ENCODE data around the gene NDUFA5.

NDUFA5 gene

GRCh38 chr7:123600876-123601275 is 43.3 kb upstream of the NDUFA5 start:
- Histone ChIP-seq H3K27ac (replicated peaks; ENCODE audit: low read length) (no peak overlapping the region), H3K18ac (ENCODE audit: low read length) (no peak overlapping the region), H4K91ac (ENCODE audit: low read depth, low read length, poor library complexity) (no peak overlapping the region), H3K4me2 (ENCODE audit: insufficient read depth, low read length, poor library complexity, severe bottlenecking) (no peak overlapping the region), H2AK5ac (ENCODE audit: low read depth, low read length) (no peak overlapping the region), H2BK12ac (ENCODE audit: low read length) (no peak overlapping the region), H2AFZ (ENCODE audit: low read length) (no peak overlapping the region), H3K9me3 (replicated peaks in 1 of 2; ENCODE audit: control insufficient read depth in 2 of 2, insufficient read depth in 1 of 2, low read depth in 1 of 2, low read length in 2 of 2) (no peaks in the 10 kb centered on the region), H3K36me3 (replicated peaks in 1 of 2; ENCODE audit: control insufficient read depth in 2 of 2, insufficient read depth in 2 of 2, low read length in 2 of 2) (no peaks in the 10 kb centered on the region), H3K4me3 (ENCODE audit: low read length in 2 of 2) (no peak overlapping the region), H2BK15ac (ENCODE audit: low read length) (no peak overlapping the region), H3K27me3 (ENCODE audit: control insufficient read depth in 3 of 3, insufficient read depth in 3 of 3, low read depth in 1 of 3, low read length in 3 of 3) (no peaks in the 10 kb centered on the region), H4K8ac (ENCODE audit: low read depth, low read length) (no peak overlapping the region), H2BK5ac (ENCODE audit: low read length) (no peak overlapping the region), H2BK120ac (ENCODE audit: low read depth, low read length) (no peak overlapping the region), H3K14ac (ENCODE audit: low read length) (no peak overlapping the region), H3K4ac (ENCODE audit: low read length) (no peak overlapping the region), H3K23ac (ENCODE audit: low read depth, low read length, poor library complexity) (no peak overlapping the region), H3K9ac (ENCODE audit: low read depth, low read length, poor library complexity) (no peak overlapping the region), H3K79me1 (ENCODE audit: low read depth, low read length) (no peaks in the 10 kb centered on the region), H3K4me1 (ENCODE audit: control insufficient read depth in 2 of 2, insufficient read depth in 1 of 2, low read depth in 1 of 2, low read length in 2 of 2) (no peaks in the 10 kb centered on the region)
- DNase-seq (ENCODE audit: low spot score) = no peak
- no CpG with 5 or more reads among the region's 3 CpGs for WGBS, 2 donors (ENCODE audit: extremely low coverage in 2 of 2, insufficient read length in 2 of 2, insufficient replicate concordance in 1 of 2)

GRCh38 chr7:123599766-123600165 is 42.1 kb upstream of the NDUFA5 start:
- no peak overlapping the region for H2AFZ ChIP-seq (ENCODE audit: low read length)
- no peak overlapping the region for H3K4ac ChIP-seq (ENCODE audit: low read length)
- no peak overlapping the region for H3K18ac ChIP-seq (ENCODE audit: low read length)
- no peak overlapping the region for H3K4me2 ChIP-seq (ENCODE audit: insufficient read depth, low read length, poor library complexity, severe bottlenecking)
- DNase-seq (ENCODE audit: low spot score) = no peak
- H4K8ac ChIP-seq (ENCODE audit: low read depth, low read length) = no peak overlapping the region
- no peak overlapping the region for H3K4me3 ChIP-seq (ENCODE audit: low read length in 2 of 2)
- H3K79me1 ChIP-seq (ENCODE audit: low read depth, low read length) = no peaks in the 10 kb centered on the region
- no peak overlapping the region for H3K23ac ChIP-seq (ENCODE audit: low read depth, low read length, poor library complexity)
- H3K36me3 ChIP-seq (replicated peaks in 1 of 2; ENCODE audit: control insufficient read depth in 2 of 2, insufficient read depth in 2 of 2, low read length in 2 of 2) = no peaks in the 10 kb centered on the region
- H2BK5ac ChIP-seq (ENCODE audit: low read length) = no peak overlapping the region
- H3K4me1 ChIP-seq (ENCODE audit: control insufficient read depth in 2 of 2, insufficient read depth in 1 of 2, low read depth in 1 of 2, low read length in 2 of 2) = peaks cover 4% of the 10 kb centered on the region in 2 donors
- no peak overlapping the region for H4K91ac ChIP-seq (ENCODE audit: low read depth, low read length, poor library complexity)
- H3K9me3 ChIP-seq (replicated peaks in 1 of 2; ENCODE audit: control insufficient read depth in 2 of 2, insufficient read depth in 1 of 2, low read depth in 1 of 2, low read length in 2 of 2) = no peaks in the 10 kb centered on the region
- H2BK15ac ChIP-seq (ENCODE audit: low read length) = no peak overlapping the region
- H2BK120ac ChIP-seq (ENCODE audit: low read depth, low read length) = no peak overlapping the region
- no peaks in the 10 kb centered on the region for H3K27me3 ChIP-seq (ENCODE audit: control insufficient read depth in 3 of 3, insufficient read depth in 3 of 3, low read depth in 1 of 3, low read length in 3 of 3)
- no peak overlapping the region for H2AK5ac ChIP-seq (ENCODE audit: low read depth, low read length)
- no peak overlapping the region for H3K14ac ChIP-seq (ENCODE audit: low read length)
- H2BK12ac ChIP-seq (ENCODE audit: low read length) = no peak overlapping the region
- no peak overlapping the region for H3K27ac ChIP-seq (replicated peaks; ENCODE audit: low read length)
- no CpG with 5 or more reads among the region's 2 CpGs for WGBS, 2 donors (ENCODE audit: extremely low coverage in 2 of 2, insufficient read length in 2 of 2, insufficient replicate concordance in 1 of 2)
- H3K9ac ChIP-seq (ENCODE audit: low read depth, low read length, poor library complexity) = no peak overlapping the region

GRCh38 chr7:123598657-123599056 is 41.0 kb upstream of the NDUFA5 start:
- no peak overlapping the region for H3K4ac ChIP-seq (ENCODE audit: low read length)
- no peak overlapping the region for H2BK12ac ChIP-seq (ENCODE audit: low read length)
- H2BK120ac ChIP-seq (ENCODE audit: low read depth, low read length) = no peak overlapping the region
- no peak overlapping the region for H2AK5ac ChIP-seq (ENCODE audit: low read depth, low read length)
- no peak overlapping the region for H2BK15ac ChIP-seq (ENCODE audit: low read length)
- no peak overlapping the region for H3K9ac ChIP-seq (ENCODE audit: low read depth, low read length, poor library complexity)
- H3K23ac ChIP-seq (ENCODE audit: low read depth, low read length, poor library complexity) = no peak overlapping the region
- no peak overlapping the region for H3K4me3 ChIP-seq (ENCODE audit: low read length in 2 of 2)
- H3K79me1 ChIP-seq (ENCODE audit: low read depth, low read length) = no peaks in the 10 kb centered on the region
- H3K9me3 ChIP-seq (replicated peaks in 1 of 2; ENCODE audit: control insufficient read depth in 2 of 2, insufficient read depth in 1 of 2, low read depth in 1 of 2, low read length in 2 of 2) = no peaks in the 10 kb centered on the region
- no peak overlapping the region for H2AFZ ChIP-seq (ENCODE audit: low read length)
- no peak overlapping the region for H3K27ac ChIP-seq (replicated peaks; ENCODE audit: low read length)
- H3K36me3 ChIP-seq (replicated peaks in 1 of 2; ENCODE audit: control insufficient read depth in 2 of 2, insufficient read depth in 2 of 2, low read length in 2 of 2) = no peaks in the 10 kb centered on the region
- no peak overlapping the region for H4K91ac ChIP-seq (ENCODE audit: low read depth, low read length, poor library complexity)
- H3K4me2 ChIP-seq (ENCODE audit: insufficient read depth, low read length, poor library complexity, severe bottlenecking) = no peak overlapping the region
- H3K18ac ChIP-seq (ENCODE audit: low read length) = no peak overlapping the region
- peaks cover 5 to 6% of the 10 kb centered on the region in 2 donors for H3K4me1 ChIP-seq (ENCODE audit: control insufficient read depth in 2 of 2, insufficient read depth in 1 of 2, low read depth in 1 of 2, low read length in 2 of 2)
- H4K8ac ChIP-seq (ENCODE audit: low read depth, low read length) = no peak overlapping the region
- no peak overlapping the region for H3K14ac ChIP-seq (ENCODE audit: low read length)
- no peaks in the 10 kb centered on the region for H3K27me3 ChIP-seq (ENCODE audit: control insufficient read depth in 3 of 3, insufficient read depth in 3 of 3, low read depth in 1 of 3, low read length in 3 of 3)
- no CpG with 5 or more reads among the region's 3 CpGs for WGBS, 2 donors (ENCODE audit: extremely low coverage in 2 of 2, insufficient read length in 2 of 2, insufficient replicate concordance in 1 of 2)
- no peak overlapping the region for H2BK5ac ChIP-seq (ENCODE audit: low read length)
- DNase-seq (ENCODE audit: low spot score) = no peak

GRCh38 chr7:123594813-123595241 is 37.2 kb upstream of the NDUFA5 start:
- Histone ChIP-seq H3K23ac (ENCODE audit: low read depth, low read length, poor library complexity) (no peak overlapping the region), H3K36me3 (replicated peaks in 1 of 2; ENCODE audit: control insufficient read depth in 2 of 2, insufficient read depth in 2 of 2, low read length in 2 of 2) (no peaks in the 10 kb centered on the region), H3K27ac (replicated peaks; ENCODE audit: low read length) (no peak overlapping the region), H4K91ac (ENCODE audit: low read depth, low read length, poor library complexity) (no peak overlapping the region), H3K4me3 (ENCODE audit: low read length in 2 of 2) (peak overlapping the region in 1 of 2 donors; percentile 19), H3K79me1 (ENCODE audit: low read depth, low read length) (no peaks in the 10 kb centered on the region), H2BK5ac (ENCODE audit: low read length) (no peak overlapping the region), H3K4ac (ENCODE audit: low read length) (no peak overlapping the region), H3K27me3 (ENCODE audit: control insufficient read depth in 3 of 3, insufficient read depth in 3 of 3, low read depth in 1 of 3, low read length in 3 of 3) (no peaks in the 10 kb centered on the region), H3K9me3 (replicated peaks in 1 of 2; ENCODE audit: control insufficient read depth in 2 of 2, insufficient read depth in 1 of 2, low read depth in 1 of 2, low read length in 2 of 2) (no peaks in the 10 kb centered on the region), H3K18ac (ENCODE audit: low read length) (no peak overlapping the region), H2BK12ac (ENCODE audit: low read length) (no peak overlapping the region), H2AK5ac (ENCODE audit: low read depth, low read length) (no peak overlapping the region), H3K4me1 (ENCODE audit: control insufficient read depth in 2 of 2, insufficient read depth in 1 of 2, low read depth in 1 of 2, low read length in 2 of 2) (peaks cover 5 to 6% of the 10 kb centered on the region in 2 donors), H2BK15ac (ENCODE audit: low read length) (no peak overlapping the region), H2BK120ac (ENCODE audit: low read depth, low read length) (no peak overlapping the region), H2AFZ (ENCODE audit: low read length) (peak overlapping the region; percentile 87), H3K4me2 (ENCODE audit: insufficient read depth, low read length, poor library complexity, severe bottlenecking) (peak overlapping the region; percentile 14), H3K9ac (ENCODE audit: low read depth, low read length, poor library complexity) (no peak overlapping the region), H3K14ac (ENCODE audit: low read length) (no peak overlapping the region), H4K8ac (ENCODE audit: low read depth, low read length) (no peak overlapping the region)
- peak; percentile 54 for DNase-seq (ENCODE audit: low spot score)
- no CpG with 5 or more reads among the region's 10 CpGs for WGBS, 2 donors (ENCODE audit: extremely low coverage in 2 of 2, insufficient read length in 2 of 2, insufficient replicate concordance in 1 of 2)

Data from neuronal stem cell (in vitro differentiated cells).